ENCODE data around the gene SNRNP40. TPM values are rescaled to one million over a fixed set of nuclear protein-coding genes. Genes with fewer than 3 reads are reported as not detected.

The SNRNP40 gene
- total RNA-seq (ENCODE audit: unreplicated experiment), result 55.7 TPM
- long read RNA-seq, transcript SNRNP40-201 (10 exons, 1,597 nt), result major isoform, 45 of 49 reads
- long read RNA-seq, partial matches to known transcripts, result 0 of 49 reads
- long read RNA-seq, other reads (novel, unspliced or antisense), result 4 of 49 reads

DNA sequence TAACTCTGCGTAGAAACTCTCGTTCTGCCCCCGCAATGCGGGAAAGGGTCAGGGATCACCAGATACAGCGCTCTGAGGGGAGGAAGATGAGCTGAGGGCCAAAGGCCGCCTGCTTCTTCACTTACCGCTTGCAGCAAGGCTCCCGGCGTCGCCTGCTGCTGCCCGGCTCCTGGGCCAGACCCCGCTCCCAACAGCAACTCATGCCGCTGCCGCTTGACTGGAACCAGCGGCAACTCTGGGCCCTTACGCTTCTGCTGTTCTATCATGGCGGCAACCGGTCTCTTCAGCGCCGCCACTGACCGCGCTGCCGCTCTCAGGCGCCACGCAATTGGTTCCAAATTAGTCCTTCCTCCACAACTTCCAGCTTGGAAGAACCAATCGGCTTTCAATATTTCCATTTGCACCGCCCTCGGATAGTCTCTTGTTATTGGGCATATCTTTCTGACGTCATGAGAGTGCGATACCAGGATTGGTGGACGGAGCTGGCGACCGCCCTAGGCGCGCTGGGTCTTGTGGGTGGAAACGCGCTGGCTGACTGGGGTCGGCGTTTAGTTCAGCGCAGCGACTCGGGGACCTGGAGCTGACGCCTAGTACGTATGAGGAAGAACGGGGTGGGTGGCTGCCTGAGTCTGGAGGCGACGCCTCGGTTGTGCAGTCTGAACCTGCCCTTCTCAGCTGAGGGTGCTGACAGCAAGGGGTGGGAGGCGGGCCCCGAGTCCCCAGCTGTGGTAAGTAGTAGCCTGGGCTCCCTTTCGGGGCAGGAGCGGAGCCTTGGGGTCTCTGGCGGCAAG lies at the start of gene SNRNP40, which contains the start of gene ZCCHC17:
Gene SNRNP40 (minus strand): TSS at position 303 of the 791 bp plus-strand sequence. CDS start 37 bp downstream, at position 266.
Gene ZCCHC17 (plus strand): TSS at position 547 of the 791 bp plus-strand sequence. CDS start 13,067 bp downstream, outside the sequence.
- no peak within 1 kb of the TSS for H3K4me3 Mint-ChIP-seq (ENCODE audit: unreplicated experiment)
- TF ChIP-seq, protein P1, sequence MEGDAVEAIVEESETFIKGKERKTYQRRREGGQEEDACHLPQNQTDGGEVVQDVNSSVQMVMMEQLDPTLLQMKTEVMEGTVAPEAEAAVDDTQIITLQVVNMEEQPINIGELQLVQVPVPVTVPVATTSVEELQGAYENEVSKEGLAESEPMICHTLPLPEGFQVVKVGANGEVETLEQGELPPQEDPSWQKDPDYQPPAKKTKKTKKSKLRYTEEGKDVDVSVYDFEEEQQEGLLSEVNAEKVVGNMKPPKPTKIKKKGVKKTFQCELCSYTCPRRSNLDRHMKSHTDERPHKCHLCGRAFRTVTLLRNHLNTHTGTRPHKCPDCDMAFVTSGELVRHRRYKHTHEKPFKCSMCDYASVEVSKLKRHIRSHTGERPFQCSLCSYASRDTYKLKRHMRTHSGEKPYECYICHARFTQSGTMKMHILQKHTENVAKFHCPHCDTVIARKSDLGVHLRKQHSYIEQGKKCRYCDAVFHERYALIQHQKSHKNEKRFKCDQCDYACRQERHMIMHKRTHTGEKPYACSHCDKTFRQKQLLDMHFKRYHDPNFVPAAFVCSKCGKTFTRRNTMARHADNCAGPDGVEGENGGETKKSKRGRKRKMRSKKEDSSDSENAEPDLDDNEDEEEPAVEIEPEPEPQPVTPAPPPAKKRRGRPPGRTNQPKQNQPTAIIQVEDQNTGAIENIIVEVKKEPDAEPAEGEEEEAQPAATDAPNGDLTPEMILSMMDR (IDR thresholded peaks at IDR 0.05; ENCODE audit: unreplicated experiment), result no peak
- no peaks in the 10 kb centered on the region for H3K9me3 Mint-ChIP-seq (ENCODE audit: unreplicated experiment)
- peaks cover 7% of the 10 kb centered on the region for H3K36me3 Mint-ChIP-seq (ENCODE audit: low read depth, unreplicated experiment)
- DNase-seq (ENCODE audit: low spot score), result peak; percentile 88
- peaks cover 7% of the 10 kb centered on the region for H3K27me3 Mint-ChIP-seq (ENCODE audit: unreplicated experiment)
- H3K4me1 Mint-ChIP-seq (ENCODE audit: unreplicated experiment), result peaks cover 10% of the 10 kb centered on the region
- H3K27ac Mint-ChIP-seq (ENCODE audit: unreplicated experiment), result no peak within 1 kb of the TSS

DNA sequence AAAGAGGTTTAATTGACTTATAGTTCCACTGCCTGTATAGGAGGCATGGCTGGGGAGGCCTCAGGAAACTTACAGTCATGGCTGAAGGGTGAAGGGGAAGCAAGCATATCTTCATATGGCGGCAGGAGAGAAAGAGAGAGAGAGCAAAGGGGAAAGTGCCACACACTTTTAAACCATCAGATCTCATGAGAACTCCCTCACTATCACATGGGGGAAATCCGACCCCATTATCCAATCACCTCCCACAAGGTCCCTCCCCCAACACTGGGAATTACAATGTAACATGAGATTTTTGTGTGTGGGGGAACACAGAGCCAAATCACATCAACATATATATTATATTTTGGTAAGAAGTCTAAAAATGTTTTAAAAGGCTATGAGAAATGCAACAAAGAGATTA lies 49.0 kb upstream of the SNRNP40 start:
- Mint-ChIP-seq H3K9me3 (ENCODE audit: unreplicated experiment) (no peaks in the 10 kb centered on the region), H3K27me3 (ENCODE audit: unreplicated experiment) (no peaks in the 10 kb centered on the region), H3K27ac (ENCODE audit: unreplicated experiment) (no peak overlapping the region), H3K4me3 (ENCODE audit: unreplicated experiment) (no peak overlapping the region), H3K36me3 (ENCODE audit: low read depth, unreplicated experiment) (peaks cover 4% of the 10 kb centered on the region), H3K4me1 (ENCODE audit: unreplicated experiment) (peaks cover 9% of the 10 kb centered on the region)
- TF ChIP-seq, protein P1 (IDR thresholded peaks at IDR 0.05; ENCODE audit: unreplicated experiment), result no peak
- no peak for DNase-seq (ENCODE audit: low spot score)

DNA sequence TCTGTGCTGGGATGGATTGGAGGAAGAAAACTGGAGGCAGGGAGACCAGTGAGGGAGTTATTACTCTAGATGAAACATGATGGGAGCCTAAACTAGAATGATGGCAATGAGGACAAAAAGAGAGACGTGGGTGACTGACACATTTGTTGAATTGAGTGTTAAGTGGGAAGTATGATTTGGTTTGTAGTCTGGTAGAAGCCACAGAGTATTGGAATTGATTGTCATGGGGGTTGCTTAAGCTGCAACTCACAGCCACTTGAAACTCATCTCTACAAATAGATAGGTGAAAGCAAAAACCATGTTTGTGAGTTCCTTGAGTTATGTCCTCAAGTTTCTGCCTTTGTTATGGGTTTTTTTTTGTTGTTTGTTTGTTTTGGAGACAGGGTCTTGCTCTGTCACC lies 47.9 kb upstream of the SNRNP40 start:
- H3K27me3 Mint-ChIP-seq (ENCODE audit: unreplicated experiment), result no peaks in the 10 kb centered on the region
- H3K4me1 Mint-ChIP-seq (ENCODE audit: unreplicated experiment), result peaks cover 9% of the 10 kb centered on the region
- H3K27ac Mint-ChIP-seq (ENCODE audit: unreplicated experiment), result no peak overlapping the region
- DNase-seq (ENCODE audit: low spot score), result no peak
- H3K9me3 Mint-ChIP-seq (ENCODE audit: unreplicated experiment), result no peaks in the 10 kb centered on the region
- peaks cover 4% of the 10 kb centered on the region for H3K36me3 Mint-ChIP-seq (ENCODE audit: low read depth, unreplicated experiment)
- TF ChIP-seq, protein P1 (IDR thresholded peaks at IDR 0.05; ENCODE audit: unreplicated experiment), result no peak
- H3K4me3 Mint-ChIP-seq (ENCODE audit: unreplicated experiment), result peak overlapping the region; percentile 8

DNA sequence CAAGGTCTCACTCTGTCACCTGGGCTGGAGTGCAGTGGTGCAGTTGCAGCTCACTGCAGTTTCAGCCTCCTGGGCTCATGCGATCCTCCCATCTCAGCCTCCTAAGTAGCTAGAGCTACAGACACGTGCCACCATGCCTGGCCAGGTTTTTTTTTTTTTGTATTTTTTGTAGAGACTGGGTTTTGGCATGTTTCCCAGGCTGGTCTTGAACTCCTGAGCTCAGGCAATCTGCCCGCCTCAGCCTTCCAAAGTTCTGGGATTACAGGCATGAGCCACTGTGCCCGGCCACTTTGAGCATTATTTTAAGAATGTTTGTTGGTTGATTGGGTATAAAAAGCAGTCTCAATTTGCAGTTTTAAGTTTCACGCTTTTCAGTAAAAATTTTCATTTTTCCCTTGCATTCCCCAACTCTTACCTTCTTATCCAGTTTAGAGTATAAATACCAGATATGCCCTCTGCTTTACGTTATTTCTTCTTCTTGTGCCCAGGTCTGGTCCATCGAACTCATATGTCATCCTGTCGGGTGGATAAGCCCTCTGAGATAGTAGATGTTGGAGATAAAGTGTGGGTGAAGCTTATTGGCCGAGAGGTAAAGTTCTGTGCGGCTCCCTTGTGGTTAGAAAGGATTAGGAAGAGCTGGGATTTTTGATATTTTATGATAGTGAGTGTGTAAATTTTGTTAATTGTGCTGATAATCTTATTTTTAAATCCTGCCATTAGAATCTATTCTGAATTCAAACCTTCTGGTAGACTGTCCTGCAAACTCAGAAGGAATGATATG lies 40.3 kb upstream of the SNRNP40 start:
- Mint-ChIP-seq H3K4me1 (ENCODE audit: unreplicated experiment) (no peaks in the 10 kb centered on the region), H3K9me3 (ENCODE audit: unreplicated experiment) (no peaks in the 10 kb centered on the region), H3K4me3 (ENCODE audit: unreplicated experiment) (no peak overlapping the region), H3K36me3 (ENCODE audit: low read depth, unreplicated experiment) (no peaks in the 10 kb centered on the region), H3K27ac (ENCODE audit: unreplicated experiment) (no peak overlapping the region), H3K27me3 (ENCODE audit: unreplicated experiment) (no peaks in the 10 kb centered on the region)
- TF ChIP-seq, protein P1 (IDR thresholded peaks at IDR 0.05; ENCODE audit: unreplicated experiment), result no peak
- no peak for DNase-seq (ENCODE audit: low spot score)
